KMS-11 (cell line): ENCODE measurements around the gene SSTR1.

ENCODE experiments used
- H2AFZ ChIP-seq: fragments of 200-600 bp; sonication (generic); 2 replicates; pipeline ENCODE4 v1.6.1; 2016; ENCODE audit warnings: antibody characterized with exemption, mixed run types, low read depth
- H3K27ac ChIP-seq: fragments of 200-600 bp; sonication (generic); 2 replicates; pipeline ENCODE4 v1.6.1; 2016; ENCODE audit warnings: mild to moderate bottlenecking, mixed run types
- H3K27me3 ChIP-seq: fragments of 200-600 bp; sonication (generic); 2 replicates; pipeline ENCODE4 v1.6.1; 2017; ENCODE audit warnings: mild to moderate bottlenecking, low read depth, mixed run types, moderate library complexity; ENCODE audit not compliant: insufficient read depth
- H3K36me3 ChIP-seq: fragments of 200-600 bp; sonication (generic); 2 replicates; pipeline ENCODE4 v1.6.1; 2017; ENCODE audit warnings: mild to moderate bottlenecking, mixed run types; ENCODE audit not compliant: insufficient read depth
- H3K4me1 ChIP-seq: fragments of 200-600 bp; sonication (generic); 2 replicates; pipeline ENCODE4 v1.6.1; 2016; ENCODE audit warnings: mild to moderate bottlenecking, low read depth, mixed run types; ENCODE audit not compliant: poor library complexity, severe bottlenecking
- H3K4me2 ChIP-seq: fragments of 200-600 bp; sonication (generic); 2 replicates; pipeline ENCODE4 v1.7.0; 2016; ENCODE audit warnings: mild to moderate bottlenecking, mixed run types
- H3K4me3 ChIP-seq: fragments of 200-600 bp; sonication (generic); IDR thresholded peaks from 2 replicates; pipeline ENCODE4 v1.6.1; 2017; ENCODE audit warnings: low read depth, low read length, mixed read lengths; ENCODE audit not compliant: insufficient read depth
- H3K79me2 ChIP-seq: fragments of 200-600 bp; sonication (generic); 2 replicates; pipeline ENCODE4 v1.6.1; 2016; ENCODE audit warnings: low read depth, mixed run types; ENCODE audit not compliant: insufficient read depth
- H3K9ac ChIP-seq: fragments of 200-600 bp; sonication (generic); 2 replicates; pipeline ENCODE4 v1.6.1; 2016; ENCODE audit warnings: mild to moderate bottlenecking, mixed run types
- H4K20me1 ChIP-seq: fragments of 200-600 bp; sonication (generic); 2 replicates; pipeline ENCODE4 v1.6.1; 2016; ENCODE audit warnings: mild to moderate bottlenecking, mixed run types; ENCODE audit not compliant: insufficient read depth
- CTCF ChIP-seq: fragments of 200-600 bp; sonication (generic); conservative IDR thresholded peaks from 2 replicates; pipeline ENCODE4 v1.6.1; 2017; ENCODE audit warnings: low read depth, mild to moderate bottlenecking, antibody characterized with exemption, low read length, moderate library complexity, mixed read lengths

SSTR1 gene, protein sequence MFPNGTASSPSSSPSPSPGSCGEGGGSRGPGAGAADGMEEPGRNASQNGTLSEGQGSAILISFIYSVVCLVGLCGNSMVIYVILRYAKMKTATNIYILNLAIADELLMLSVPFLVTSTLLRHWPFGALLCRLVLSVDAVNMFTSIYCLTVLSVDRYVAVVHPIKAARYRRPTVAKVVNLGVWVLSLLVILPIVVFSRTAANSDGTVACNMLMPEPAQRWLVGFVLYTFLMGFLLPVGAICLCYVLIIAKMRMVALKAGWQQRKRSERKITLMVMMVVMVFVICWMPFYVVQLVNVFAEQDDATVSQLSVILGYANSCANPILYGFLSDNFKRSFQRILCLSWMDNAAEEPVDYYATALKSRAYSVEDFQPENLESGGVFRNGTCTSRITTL

DNA sequence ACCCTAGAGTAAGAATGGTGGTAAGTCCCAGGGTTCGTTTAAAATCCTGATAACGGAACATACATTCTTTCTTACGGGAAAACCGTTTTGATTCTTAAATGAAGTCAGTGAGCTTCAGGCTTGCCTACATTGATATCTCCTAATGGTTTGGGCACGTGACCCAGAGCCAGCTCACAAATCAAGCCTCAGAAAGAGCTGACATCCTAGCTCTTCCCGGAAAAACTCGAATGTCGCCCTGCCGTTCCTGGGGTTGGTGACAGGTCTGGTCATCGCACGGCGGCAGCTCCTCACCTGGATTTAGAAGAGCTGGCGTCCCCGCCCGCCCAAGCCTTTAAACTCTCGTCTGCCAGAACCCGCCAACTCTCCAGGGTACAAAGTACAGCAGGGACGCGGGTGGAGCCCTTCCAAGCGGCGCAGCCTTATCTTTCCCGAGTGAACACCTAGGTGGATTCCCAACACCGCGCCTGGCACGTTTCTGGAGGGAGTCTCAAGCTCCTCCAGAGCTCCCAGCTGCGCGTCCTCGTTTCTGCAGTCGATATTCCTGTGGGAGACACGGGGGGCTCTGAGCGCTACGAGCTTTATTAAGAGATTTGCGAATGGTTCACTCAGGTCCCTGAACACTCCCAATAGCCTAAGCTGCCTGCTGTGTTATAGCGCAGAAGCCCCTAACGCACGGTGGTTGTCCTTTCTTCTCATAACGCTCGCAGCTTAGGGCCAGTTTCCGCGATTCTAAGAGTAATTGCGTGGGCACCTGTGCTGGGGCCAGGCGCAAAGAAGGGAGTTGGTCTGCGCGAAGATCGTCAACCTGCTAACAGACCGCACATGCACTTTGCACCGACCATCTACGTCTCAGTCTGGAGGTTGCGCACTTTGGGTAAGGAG lies at the start of gene SSTR1:
SSTR1 (plus strand) TSS at position 169 of the 882 bp plus-strand sequence. CDS start 1,486 bp downstream, outside the sequence.
- Histone ChIP-seq H3K27me3 (no peaks in the 10 kb centered on the region), H3K9ac (no peak within 1 kb of the TSS), H3K4me2 (no peak within 1 kb of the TSS), H2AFZ (peak within 1 kb of the TSS; percentile 4; the same call in 1 of the 2 replicates), H3K4me3 (no peak within 1 kb of the TSS), H3K27ac (no peak within 1 kb of the TSS), H3K79me2 (no peaks in the 10 kb centered on the region), H3K4me1 (peaks cover 14% of the 10 kb centered on the region), H4K20me1 (no peaks in the 10 kb centered on the region), H3K36me3 (no peaks in the 10 kb centered on the region)
- no peak for TF ChIP-seq CTCF

DNA sequence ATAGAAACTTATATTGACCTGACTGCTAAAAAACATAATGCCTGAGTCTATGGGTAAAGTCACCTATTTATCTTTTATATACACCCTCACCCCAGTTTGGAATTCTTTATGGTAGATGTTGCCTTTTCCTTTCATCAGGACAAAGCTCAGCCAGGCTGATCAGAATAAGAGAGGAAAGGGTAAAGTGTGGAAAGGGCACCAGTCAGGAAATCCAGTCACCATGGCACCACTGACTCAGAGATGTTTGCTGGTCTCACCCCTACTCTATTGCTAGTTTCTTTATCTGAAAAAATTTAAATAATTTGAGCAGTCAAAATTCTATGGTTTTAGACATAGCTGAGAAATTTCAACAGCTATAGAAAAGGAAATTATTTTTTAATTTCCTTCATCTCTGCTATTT lies 49.2 kb upstream of the SSTR1 start:
- no peak overlapping the region for H3K4me3 ChIP-seq
- no peak overlapping the region for H2AFZ ChIP-seq
- H3K9ac ChIP-seq = no peak overlapping the region
- no peak for TF ChIP-seq CTCF
- no peaks in the 10 kb centered on the region for H3K79me2 ChIP-seq
- H4K20me1 ChIP-seq = no peaks in the 10 kb centered on the region
- no peaks in the 10 kb centered on the region for H3K27me3 ChIP-seq
- H3K36me3 ChIP-seq = no peaks in the 10 kb centered on the region
- H3K27ac ChIP-seq = no peak overlapping the region
- H3K4me2 ChIP-seq = no peak overlapping the region
- no peaks in the 10 kb centered on the region for H3K4me1 ChIP-seq

DNA sequence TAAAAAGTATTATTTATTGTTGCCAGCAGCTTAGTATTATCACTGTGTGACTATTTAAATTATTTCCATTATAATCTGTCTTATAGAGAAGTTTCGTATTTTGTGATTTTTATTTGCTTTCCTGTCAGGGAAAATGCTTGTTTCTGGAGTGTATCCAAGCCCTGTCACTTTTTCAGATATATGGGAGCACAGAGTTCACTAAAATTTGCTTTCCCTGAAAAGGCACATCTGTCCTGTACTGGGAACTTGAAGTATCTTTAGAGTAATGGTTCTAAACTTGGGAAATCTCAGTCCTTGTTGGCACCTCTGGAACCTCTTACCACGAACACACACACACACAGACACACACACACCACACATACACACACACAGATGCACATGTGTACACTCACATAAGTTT lies 39.3 kb upstream of the SSTR1 start:
- no peak overlapping the region for H3K9ac ChIP-seq
- no peaks in the 10 kb centered on the region for H3K36me3 ChIP-seq
- no peak for TF ChIP-seq CTCF
- no peaks in the 10 kb centered on the region for H3K27me3 ChIP-seq
- H3K4me3 ChIP-seq = no peak overlapping the region
- no peak overlapping the region for H2AFZ ChIP-seq
- H3K4me2 ChIP-seq = no peak overlapping the region
- no peaks in the 10 kb centered on the region for H3K79me2 ChIP-seq
- H3K4me1 ChIP-seq = no peaks in the 10 kb centered on the region
- no peaks in the 10 kb centered on the region for H4K20me1 ChIP-seq
- H3K27ac ChIP-seq = no peak overlapping the region

- H3K9ac ChIP-seq = no peak overlapping the region
- no peak overlapping the region for H3K4me2 ChIP-seq
Measured at GRCh38 chr14:38171197-38171596, 36.5 kb upstream of the SSTR1 start.

More at GRCh38 chr14:38171197-38171596, 36.5 kb upstream of the SSTR1 start:
- H2AFZ ChIP-seq = no peak overlapping the region
- no peaks in the 10 kb centered on the region for H3K4me1 ChIP-seq
- H3K27me3 ChIP-seq = no peaks in the 10 kb centered on the region
- no peak overlapping the region for H3K4me3 ChIP-seq
- no peak for TF ChIP-seq CTCF
- no peak overlapping the region for H3K27ac ChIP-seq
- H3K36me3 ChIP-seq = no peaks in the 10 kb centered on the region
- no peaks in the 10 kb centered on the region for H4K20me1 ChIP-seq
- H3K79me2 ChIP-seq = no peaks in the 10 kb centered on the region
